GM12873 (cell line): ENCODE measurements around the gene TSFM.

Experiments used
- TF ChIP-seq, protein P1 (sequence below): IDR thresholded peaks from 2 replicates; pipeline ENCODE4 v1.5.1; 2012; ENCODE audit warnings: low read depth, mild to moderate bottlenecking, moderate library complexity, low read length, control low read depth; ENCODE audit not compliant: insufficient read depth; ENCODE audit errors: missing control alignments

The TSFM gene

DNA sequence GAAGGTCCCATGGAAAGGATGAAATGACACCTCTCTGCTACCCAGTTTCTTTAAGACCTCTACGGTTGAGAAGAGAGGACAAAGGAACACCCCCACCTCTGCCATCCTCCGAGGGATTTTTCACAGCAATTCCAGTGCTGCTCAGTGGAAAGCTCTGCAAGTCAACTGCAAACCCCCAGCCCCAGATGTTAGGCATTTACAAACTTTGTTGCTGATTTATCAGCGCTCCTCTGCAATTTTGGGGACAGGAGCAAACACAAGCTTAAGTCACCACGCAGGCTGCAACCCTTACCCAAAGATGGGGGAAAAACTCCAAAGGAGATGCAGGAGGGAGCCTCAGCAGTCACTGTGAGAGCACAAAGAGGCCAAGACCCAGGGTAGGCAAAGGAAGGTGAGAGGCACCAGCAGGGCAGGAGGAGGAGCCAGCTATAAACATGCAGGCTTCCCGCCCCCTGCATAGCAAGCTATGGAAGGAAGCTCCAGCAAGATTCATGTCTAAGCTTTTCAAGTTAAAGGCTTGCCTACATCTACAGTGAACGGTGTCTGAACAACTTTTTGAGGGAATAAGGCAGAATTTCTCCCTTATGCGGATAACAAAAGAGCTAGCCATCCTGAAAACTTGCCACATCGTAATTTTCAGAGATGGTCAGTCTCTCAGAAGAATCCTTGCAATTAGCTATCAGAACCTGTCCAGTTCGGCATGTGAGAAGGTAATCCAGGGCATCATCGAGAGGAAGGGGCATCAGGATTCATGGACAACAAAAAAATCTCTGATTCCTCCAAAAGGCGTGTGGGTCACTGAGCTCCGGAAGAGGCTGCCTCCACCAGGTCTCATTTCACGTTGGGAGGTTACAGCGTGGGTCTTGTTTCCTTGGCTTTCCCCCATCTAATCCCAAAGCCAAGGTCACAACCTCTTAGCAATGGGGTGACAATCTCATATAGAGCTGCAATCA lies 60.0 kb downstream of the TSFM start:
- TF ChIP-seq, protein P1, sequence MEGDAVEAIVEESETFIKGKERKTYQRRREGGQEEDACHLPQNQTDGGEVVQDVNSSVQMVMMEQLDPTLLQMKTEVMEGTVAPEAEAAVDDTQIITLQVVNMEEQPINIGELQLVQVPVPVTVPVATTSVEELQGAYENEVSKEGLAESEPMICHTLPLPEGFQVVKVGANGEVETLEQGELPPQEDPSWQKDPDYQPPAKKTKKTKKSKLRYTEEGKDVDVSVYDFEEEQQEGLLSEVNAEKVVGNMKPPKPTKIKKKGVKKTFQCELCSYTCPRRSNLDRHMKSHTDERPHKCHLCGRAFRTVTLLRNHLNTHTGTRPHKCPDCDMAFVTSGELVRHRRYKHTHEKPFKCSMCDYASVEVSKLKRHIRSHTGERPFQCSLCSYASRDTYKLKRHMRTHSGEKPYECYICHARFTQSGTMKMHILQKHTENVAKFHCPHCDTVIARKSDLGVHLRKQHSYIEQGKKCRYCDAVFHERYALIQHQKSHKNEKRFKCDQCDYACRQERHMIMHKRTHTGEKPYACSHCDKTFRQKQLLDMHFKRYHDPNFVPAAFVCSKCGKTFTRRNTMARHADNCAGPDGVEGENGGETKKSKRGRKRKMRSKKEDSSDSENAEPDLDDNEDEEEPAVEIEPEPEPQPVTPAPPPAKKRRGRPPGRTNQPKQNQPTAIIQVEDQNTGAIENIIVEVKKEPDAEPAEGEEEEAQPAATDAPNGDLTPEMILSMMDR: no peak

GRCh38 chr12:57844709-57845477 lies 62.3 kb downstream of the TSFM start:
- TF ChIP-seq, protein P1: peak; percentile 1

DNA sequence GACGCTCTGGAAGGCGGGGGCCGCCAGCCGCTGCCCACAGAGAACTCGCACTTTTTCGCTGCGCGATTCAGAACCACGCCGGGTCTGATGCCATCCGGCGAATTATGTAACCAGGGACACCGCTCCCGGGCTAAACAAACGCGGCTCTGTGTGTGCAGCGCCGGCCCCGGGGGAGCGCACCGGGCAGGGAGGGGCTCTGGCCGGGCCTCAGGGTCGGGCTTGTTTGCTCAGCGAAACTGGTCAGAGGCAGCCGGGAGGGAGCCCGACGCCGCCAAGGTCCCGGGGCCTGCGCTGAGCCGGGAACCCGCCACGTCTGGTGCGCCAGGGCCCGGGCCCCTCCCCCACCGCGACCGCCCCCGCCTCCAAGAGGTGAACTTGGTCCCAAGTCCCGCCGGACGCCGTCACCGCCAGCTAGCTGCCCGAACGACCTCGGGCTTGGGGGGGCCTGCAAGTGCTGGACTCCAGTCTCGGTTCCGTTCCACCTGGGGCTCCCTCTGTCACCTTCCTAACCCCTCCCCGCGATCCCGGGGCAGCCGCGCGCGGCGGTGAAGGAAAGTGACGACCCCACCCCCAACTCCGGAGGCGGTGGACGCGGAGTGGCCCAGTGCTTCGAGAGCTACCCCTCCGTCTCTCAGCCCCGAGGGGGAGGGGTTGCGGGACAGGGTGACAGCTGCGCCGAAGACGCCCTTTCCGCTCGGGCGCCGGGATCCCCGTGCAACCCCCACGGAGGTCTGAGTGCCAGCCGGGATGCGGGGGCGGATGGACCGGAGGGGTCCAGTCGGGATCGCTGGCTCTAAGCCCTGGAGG lies 63.1 kb downstream of the TSFM start:
- TF ChIP-seq, protein P1: no peak

GRCh38 chr12:57846285-57846576 lies 63.6 kb downstream of the TSFM start:
- TF ChIP-seq, protein P1: no peak

DNA sequence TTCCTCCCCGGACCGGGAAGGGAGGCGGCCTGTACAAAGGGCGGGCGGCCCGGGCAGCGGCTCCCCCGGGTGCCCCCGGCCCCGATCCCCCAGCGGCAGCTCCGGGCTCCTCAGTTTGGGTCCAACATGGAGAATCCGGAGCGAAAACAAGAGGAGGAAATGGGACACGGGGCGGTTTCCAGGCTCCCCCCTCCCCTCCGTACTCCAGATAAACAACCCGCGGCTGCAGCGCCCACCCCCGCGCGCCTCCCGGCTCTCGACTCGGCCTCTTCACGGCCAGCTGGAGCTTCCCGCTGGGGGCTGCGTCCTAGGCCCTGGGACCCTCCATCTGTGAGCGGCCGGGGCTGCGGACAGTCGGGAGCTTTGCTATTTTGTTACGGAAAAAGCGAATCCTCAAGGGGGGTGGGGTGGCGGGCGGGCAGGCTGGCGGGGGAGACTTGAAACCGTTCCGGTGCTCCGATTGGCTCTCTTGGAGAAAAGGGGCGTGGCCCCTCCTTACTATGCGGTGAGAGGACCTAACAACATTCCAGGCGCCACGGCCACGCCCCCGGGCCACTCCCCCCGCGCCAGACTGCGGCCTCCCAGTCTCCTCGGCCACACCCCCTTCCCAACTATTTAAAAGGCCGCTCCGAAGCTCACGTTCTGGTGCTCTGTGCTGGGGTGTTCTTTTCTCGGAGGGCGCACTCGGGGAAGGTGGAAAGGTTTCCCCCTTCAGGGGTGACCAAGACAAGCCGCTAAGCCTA lies 64.2 kb downstream of the TSFM start, which contains the start of gene CTDSP2:
Gene CTDSP2, minus strand, starts transcription at position 153 of the 743 bp plus-strand sequence. CDS start 294 bp downstream, outside the sequence.
- TF ChIP-seq, protein P1: no peak
